Loucy (cell line): ENCODE measurements around the gene TBCCD1.

Source experiments
- H2AFZ ChIP-seq: fragments of 200-600 bp; sonication (generic); 2 replicates; pipeline ENCODE4 v1.6.0; 2016; ENCODE audit warnings: antibody characterized with exemption, mild to moderate bottlenecking, low read length, moderate library complexity
- H3F3A ChIP-seq: fragments of 200-600 bp; 2 replicates; pipeline ENCODE4 v1.6.0; 2016; ENCODE audit warnings: antibody characterized with exemption, low read depth, mild to moderate bottlenecking
- H3K27me3 ChIP-seq: fragments of 200-600 bp; sonication (generic); 2 replicates; pipeline ENCODE4 v1.6.1; 2014; ENCODE audit warnings: low read length, mild to moderate bottlenecking; ENCODE audit not compliant: insufficient read depth, poor library complexity, severe bottlenecking
- H3K36me3 ChIP-seq: fragments of 200-600 bp; sonication (generic); 2 replicates; pipeline ENCODE4 v1.6.1; 2016; ENCODE audit warnings: low read length; ENCODE audit not compliant: insufficient read depth
- H3K4me1 ChIP-seq: fragments of 200-600 bp; sonication (generic); 2 replicates; pipeline ENCODE4 v1.5.1; 2014; ENCODE audit warnings: low read length, mild to moderate bottlenecking; ENCODE audit not compliant: insufficient read depth, poor library complexity, severe bottlenecking
- H3K4me2 ChIP-seq: fragments of 200-600 bp; sonication (generic); 2 replicates; pipeline ENCODE4 v1.6.0; 2014; ENCODE audit warnings: antibody characterized with exemption, low read length, low read depth, mild to moderate bottlenecking; ENCODE audit not compliant: poor library complexity, severe bottlenecking
- H3K4me3 ChIP-seq: fragments of 200-600 bp; sonication (generic); 2 replicates; pipeline ENCODE4 v1.5.1; 2014; ENCODE audit warnings: low read length, mild to moderate bottlenecking, mixed read lengths; ENCODE audit not compliant: poor library complexity, severe bottlenecking
- H3K79me2 ChIP-seq: fragments of 200-600 bp; sonication (generic); 2 replicates; pipeline ENCODE4 v1.6.1; 2014; ENCODE audit warnings: low read length; ENCODE audit not compliant: insufficient read depth
- H3K9ac ChIP-seq: fragments of 200-600 bp; sonication (generic); 2 replicates; pipeline ENCODE4 v1.6.0; 2014; ENCODE audit warnings: mild to moderate bottlenecking, low read depth, low read length, moderate library complexity; ENCODE audit not compliant: poor library complexity, severe bottlenecking
- H3K9me2 ChIP-seq: fragments of 200-600 bp; sonication (generic); replicated peaks from 2 replicates; pipeline ENCODE4 v1.6.1; 2016; ENCODE audit warnings: low read depth, low read length, mixed read lengths
- H3K9me3 ChIP-seq: fragments of 200-600 bp; sonication (generic); 2 replicates; pipeline ENCODE4 v1.6.1; 2014; ENCODE audit warnings: mild to moderate bottlenecking, antibody characterized with exemption, low read length, low read depth; ENCODE audit not compliant: insufficient read depth
- H4K20me1 ChIP-seq: fragments of 200-600 bp; sonication (generic); 2 replicates; pipeline ENCODE4 v1.6.0; 2014; ENCODE audit warnings: antibody characterized with exemption, low read length, mild to moderate bottlenecking; ENCODE audit not compliant: insufficient read depth, poor library complexity, severe bottlenecking
- CTCF ChIP-seq: fragments of 200-600 bp; sonication (generic); conservative IDR thresholded peaks from 2 replicates; pipeline ENCODE4 v1.5.1; 2014; ENCODE audit warnings: mild to moderate bottlenecking, antibody characterized with exemption, low read length
- EZH2phosphoT487 ChIP-seq: fragments of 200-600 bp; IDR thresholded peaks from 2 replicates; pipeline ENCODE4 v1.6.1; 2018; ENCODE audit warnings: antibody characterized with exemption, mild to moderate bottlenecking, moderate library complexity, borderline replicate concordance

Gene TBCCD1

GRCh38 chr3:186549497-186549896 lies 17.6 kb downstream of the TBCCD1 start:
- Histone ChIP-seq H3K27me3 (no peaks in the 10 kb centered on the region), H3K36me3 (peaks cover 26% of the 10 kb centered on the region; the same call in 1 of the 2 replicates), H3F3A (no peaks in the 10 kb centered on the region), H3K4me1 (no peaks in the 10 kb centered on the region), H3K4me2 (no peak overlapping the region), H3K4me3 (no peak overlapping the region), H2AFZ (no peak overlapping the region), H3K79me2 (no peaks in the 10 kb centered on the region), H3K9me2 (no peaks in the 10 kb centered on the region), H4K20me1 (no peaks in the 10 kb centered on the region), H3K9me3 (no peaks in the 10 kb centered on the region), H3K9ac (no peak overlapping the region)
- no peak for TF ChIP-seq EZH2phosphoT487
- TF ChIP-seq CTCF: no peak

- Histone ChIP-seq H3F3A (no peaks in the 10 kb centered on the region), H3K4me2 (no peak within 1 kb of the TSS), H3K79me2 (no peaks in the 10 kb centered on the region), H3K9me2 (no peaks in the 10 kb centered on the region), H3K36me3 (peaks cover 3% of the 10 kb centered on the region; the same call in 1 of the 2 replicates), H3K9ac (no peak within 1 kb of the TSS), H2AFZ (no peak within 1 kb of the TSS), H3K4me1 (peaks cover 16% of the 10 kb centered on the region), H3K9me3 (no peaks in the 10 kb centered on the region), H4K20me1 (no peaks in the 10 kb centered on the region), H3K27me3 (no peaks in the 10 kb centered on the region), H3K4me3 (no peak within 1 kb of the TSS)
- TF ChIP-seq EZH2phosphoT487 (no peak), CTCF (no peak)
Measured at GRCh38 chr3:186544281-186544680, 22.9 kb downstream of the TBCCD1 start, which contains the start of gene CRYGS. CRYGS (minus strand) TSS chr3:186544380; CDS start chr3:186544326, 54 bp downstream.

GRCh38 chr3:186540835-186541226 lies 26.3 kb downstream of the TBCCD1 start:
- Histone ChIP-seq H2AFZ (no peak overlapping the region), H3F3A (no peaks in the 10 kb centered on the region), H3K36me3 (no peaks in the 10 kb centered on the region), H3K9ac (no peak overlapping the region), H3K9me3 (no peaks in the 10 kb centered on the region), H4K20me1 (no peaks in the 10 kb centered on the region), H3K79me2 (no peaks in the 10 kb centered on the region), H3K9me2 (no peaks in the 10 kb centered on the region), H3K4me1 (peaks cover 23% of the 10 kb centered on the region), H3K27me3 (no peaks in the 10 kb centered on the region), H3K4me2 (no peak overlapping the region), H3K4me3 (no peak overlapping the region)
- TF ChIP-seq EZH2phosphoT487 (no peak), CTCF (no peak)
